Mucosa of descending colon (tissue), 3 donors: ENCODE data around the gene PCBP3. TPM values are rescaled to one million over a fixed set of nuclear protein-coding genes. Genes with fewer than 3 reads are reported as not detected.
"Not testable (repeated sequence)": the region's sequence is repeated elsewhere in the genome, so short reads cannot be mapped to it uniquely, and the experiment has no call there.

Experiments
- ATAC-seq: fragments of 200-7000 bp; cut with Tn5 transposase; one replicate; pipeline ENCODE4 v1.9.1; 2020; ENCODE audit warnings: mild to moderate bottlenecking, moderate library complexity
- DNase-seq, 3 donors: peaks; one replicate each; pipeline ENCODE4 v3.0.0-alpha.2; 2020
- H3K36me3 ChIP-seq: fragments of 200-600 bp; one replicate; pipeline ENCODE4 v1.8.0; 2021; ENCODE audit warnings: low read depth, mild to moderate bottlenecking
- H3K4me1 ChIP-seq: fragments of 200-600 bp; one replicate; pipeline ENCODE4 v1.8.0; 2021; ENCODE audit warnings: low read depth, mild to moderate bottlenecking
- H3K4me3 ChIP-seq: fragments of 200-600 bp; one replicate; pipeline ENCODE4 v1.8.0; 2021; ENCODE audit warnings: mild to moderate bottlenecking
- H3K9me3 ChIP-seq: fragments of 200-600 bp; one replicate; pipeline ENCODE4 v1.8.0; 2021; ENCODE audit warnings: mild to moderate bottlenecking
- CTCF ChIP-seq: fragments of 200-600 bp; IDR thresholded peaks from one replicate; pipeline ENCODE4 v1.8.0; 2022; ENCODE audit warnings: antibody characterized with exemption, mild to moderate bottlenecking
- intact Hi-C, 2 donors: fragments of 100-400 bp; cut with DNase I in 1 of 2; cut with micrococcal nuclease in 1 of 2; formaldehyde crosslinking; loops; one replicate each; pipeline versions ENCODE4 v1.11.0 to v1.11.1; 2022; cut with DNase I, micrococcal nuclease
- total RNA-seq, 3 donors: library from RNA; stranded (reverse); fragmentation: NEBNext Ultra II Directional in 2 of 3; extraction: Animal tissue kit (Norgen Biotek cat#: 25700) in 2 of 3; gene quantifications; one replicate each; pipeline versions ENCODE4 v1.2.1 to v1.2.4, GENCODE V29; 2021 to 2023
- donor health status: DM: no; HTN: no; CAD: no; lungs with moderate emphysema.
- donor health status: DM: no; HTN: no; CAD: no.
- donor health status: DM: no; HTN: yes; CAD: no.

The PCBP3 gene
- total RNA-seq, 3 donors from 2014 or later = 4.5 to 18.4 (median 7.6) TPM

GRCh38 chr21:45618287-45618686 lies 25.2 kb upstream of the PCBP3 start:
- ATAC-seq = no peak
- no peaks in the 10 kb centered on the region for H3K9me3 ChIP-seq
- no peak for TF ChIP-seq CTCF
- H3K36me3 ChIP-seq = no peaks in the 10 kb centered on the region
- no peak for DNase-seq
- H3K4me3 ChIP-seq = no peak overlapping the region
- no peaks in the 10 kb centered on the region for H3K4me1 ChIP-seq
- intact Hi-C loops = no loop called here

GRCh38 chr21:45618846-45619485 lies 24.6 kb upstream of the PCBP3 start:
- Histone ChIP-seq H3K36me3 (no peaks in the 10 kb centered on the region), H3K4me3 (no peak overlapping the region), H3K9me3 (no peaks in the 10 kb centered on the region), H3K4me1 (no peaks in the 10 kb centered on the region)
- no peak for DNase-seq
- intact Hi-C loops = no loop called here
- no peak for TF ChIP-seq CTCF
- ATAC-seq = no peak

GRCh38 chr21:45620201-45620923 lies 23.2 kb upstream of the PCBP3 start:
- no peak for TF ChIP-seq CTCF
- ATAC-seq = no peak
- intact Hi-C loops = no loop called here

GRCh38 chr21:45621435-45622331 lies 21.8 kb upstream of the PCBP3 start:
- H3K4me3 ChIP-seq, ATAC-seq, DNase-seq, H3K9me3 ChIP-seq, H3K36me3 ChIP-seq, intact Hi-C loops, H3K4me1 ChIP-seq: not testable (repeated sequence)

More at GRCh38 chr21:45620201-45620923, 23.2 kb upstream of the PCBP3 start:
- no peak for DNase-seq
- Histone ChIP-seq H3K4me1 (no peaks in the 10 kb centered on the region), H3K9me3 (no peaks in the 10 kb centered on the region), H3K4me3 (no peak overlapping the region), H3K36me3 (no peaks in the 10 kb centered on the region)

- Histone ChIP-seq H3K4me3 (no peak overlapping the region), H3K36me3 (no peaks in the 10 kb centered on the region), H3K4me1 (no peaks in the 10 kb centered on the region), H3K9me3 (no peaks in the 10 kb centered on the region)
- intact Hi-C loops = no loop called here
- TF ChIP-seq CTCF = no peak
- no peak for ATAC-seq
- no peak for DNase-seq
Observed at GRCh38 chr21:45622416-45623097, 21.0 kb upstream of the PCBP3 start.
